Measurements from ENCODE around the gene MAST4. TPM values are rescaled to one million over a fixed set of nuclear protein-coding genes. Genes with fewer than 3 reads are reported as not detected.

The MAST4 gene
- total RNA-seq, 4 donors from 2014 or later, result 55.3 to 148 (median 110) TPM

- 76 to 80% methylated on average over 8 of the region's 8 CpGs for WGBS, 2 donors
- Histone ChIP-seq H3K4me1 (peaks cover 11 to 95% (median 23%) of the 10 kb centered on the region in 3 donors), H3K27ac (no peak overlapping the region), H3K36me3 (peaks cover 0 to 7% (median 0%) of the 10 kb centered on the region in 3 donors), H3K4me3 (no peak overlapping the region), H3K9me3 (no peaks in the 10 kb centered on the region), H3K27me3 (no peaks in the 10 kb centered on the region)
- intact Hi-C loops (cut with DNase I), result no loop called here
- no peak for DNase-seq
- TF ChIP-seq POLR2A (IDR thresholded peaks at IDR 0.05) (no peak), CTCF (IDR thresholded peaks at IDR 0.05) (no peak)
Measured at GRCh38 chr5:67033880-67034651, 437.9 kb downstream of the MAST4 start.

GRCh38 chr5:67035098-67035740 is 439.0 kb downstream of the MAST4 start:
- peaks cover 0 to 3% (median 0%) of the 10 kb centered on the region in 3 donors for H3K36me3 ChIP-seq
- intact Hi-C loops (cut with DNase I), result no loop called here
- H3K4me3 ChIP-seq, result no peak overlapping the region
- no peak for DNase-seq
- H3K27me3 ChIP-seq, result no peaks in the 10 kb centered on the region
- peaks cover 11 to 93% (median 26%) of the 10 kb centered on the region in 3 donors for H3K4me1 ChIP-seq
- no peak for TF ChIP-seq POLR2A (IDR thresholded peaks at IDR 0.05)
- no peak for TF ChIP-seq CTCF (IDR thresholded peaks at IDR 0.05)
- 80 to 96% methylated on average over 3 to 4 of the region's 4 CpGs for WGBS, 2 donors
- no peaks in the 10 kb centered on the region for H3K9me3 ChIP-seq
- no peak overlapping the region for H3K27ac ChIP-seq

GRCh38 chr5:67037171-67037570 is 441.0 kb downstream of the MAST4 start:
- H3K27ac ChIP-seq, result no peak overlapping the region
- 59 to 63% methylated on average over 1 of the region's 1 CpG for WGBS, 2 donors
- intact Hi-C loops (cut with DNase I), result no loop called here

GRCh38 chr5:67038817-67039603 is 442.8 kb downstream of the MAST4 start:
- DNase-seq, result no peak
- Histone ChIP-seq H3K27me3 (no peaks in the 10 kb centered on the region), H3K27ac (no peak overlapping the region), H3K36me3 (peaks cover 0 to 15% (median 0%) of the 10 kb centered on the region in 3 donors), H3K4me3 (no peak overlapping the region), H3K4me1 (peaks cover 0 to 71% (median 9%) of the 10 kb centered on the region in 3 donors), H3K9me3 (no peaks in the 10 kb centered on the region)
- intact Hi-C loops (cut with DNase I), result no loop called here
- 50 to 63% methylated on average over 4 of the region's 4 CpGs for WGBS, 2 donors
- TF ChIP-seq CTCF (IDR thresholded peaks at IDR 0.05), result no peak
- no peak for TF ChIP-seq POLR2A (IDR thresholded peaks at IDR 0.05)

More at GRCh38 chr5:67037171-67037570, 441.0 kb downstream of the MAST4 start:
- no peak overlapping the region for H3K4me3 ChIP-seq
- DNase-seq, result no peak
- TF ChIP-seq POLR2A (IDR thresholded peaks at IDR 0.05), result no peak
- TF ChIP-seq CTCF (IDR thresholded peaks at IDR 0.05), result no peak
- peaks cover 3 to 77% (median 12%) of the 10 kb centered on the region in 3 donors for H3K4me1 ChIP-seq
- H3K27me3 ChIP-seq, result no peaks in the 10 kb centered on the region
- H3K9me3 ChIP-seq, result no peaks in the 10 kb centered on the region
- H3K36me3 ChIP-seq, result peaks cover 0 to 13% (median 0%) of the 10 kb centered on the region in 3 donors

Measured in esophagus squamous epithelium (tissue), 5 donors.